K562 (cell line): ENCODE results near the gene GNGT1.

Source experiments
- HNRNPLL ChIP-seq: fragments of 200-400 bp; formaldehyde crosslinking; IDR thresholded peaks from 2 replicates; pipeline ENCODE4 v1.6.1; 2017; ENCODE audit warnings: low read length, low read depth, mild to moderate bottlenecking; ENCODE audit not compliant: poor library complexity, severe bottlenecking
- MCM2 ChIP-seq: fragments of 450-650 bp; IDR thresholded peaks from 2 replicates; pipeline ENCODE4 v1.6.1; 2017; ENCODE audit warnings: low read depth, mild to moderate bottlenecking
- POLR2AphosphoS5 ChIP-seq: IDR thresholded peaks from 2 replicates; pipeline ENCODE4 v1.6.1; 2011; ENCODE audit warnings: mild to moderate bottlenecking, low read depth, low read length, moderate library complexity; ENCODE audit not compliant: control insufficient read depth, insufficient read depth
- SP2 ChIP-seq: IDR thresholded peaks from 2 replicates; pipeline ENCODE4 v1.6.1; 2011; ENCODE audit warnings: mild to moderate bottlenecking, low read depth, low read length, moderate library complexity; ENCODE audit not compliant: poor library complexity, severe bottlenecking; ENCODE audit errors: extremely low read depth
- SRF ChIP-seq, 2 experiments: fragments of 250-450, 450-650 bp in 1 of 2; sonication (Bioruptor Pico) in 1 of 2; sonication (generic) in 1 of 2; formaldehyde crosslinking; IDR thresholded peaks; 2 replicates each; pipeline versions ENCODE4 v1.5.0 to v1.5.1; 2020 to 2022; ENCODE audit warnings: mild to moderate bottlenecking in 1 of 2, missing genetic modification reagents in 1 of 2
- TAF1 ChIP-seq: IDR thresholded peaks from 2 replicates; pipeline ENCODE4 v1.6.1; 2011; ENCODE audit warnings: mild to moderate bottlenecking, low read length, moderate library complexity; ENCODE audit not compliant: insufficient read depth, control insufficient read depth, severe bottlenecking; ENCODE audit errors: extremely low read depth
- TF ChIP-seq, protein P1 (sequence below), 3 experiments: IDR thresholded peaks in 2 of 3; conservative IDR thresholded peaks in 1 of 3; 2 replicates each; pipeline ENCODE4 v1.5.1; 2011 to 2012; ENCODE audit warnings: low read length in 3 of 3, mild to moderate bottlenecking in 3 of 3, control low read depth in 2 of 3, improper control_type of control experiment in 1 of 3, inconsistent platforms in 1 of 3, low read depth in 1 of 3, mixed read lengths in 1 of 3, moderate library complexity in 1 of 3; ENCODE audit not compliant: insufficient read depth in 2 of 3
- TF ChIP-seq, protein P2 (sequence below): fragments of 250-450 bp; sonication (Bioruptor Pico); IDR thresholded peaks from 2 replicates; pipeline ENCODE4 v1.8.0; 2022; ENCODE audit warnings: inconsistent platforms
- TF ChIP-seq, protein P3 (sequence below): fragments of 250-450 bp; sonication (Bioruptor Pico); IDR thresholded peaks from 2 replicates; pipeline ENCODE4 v1.4.0; 2020; ENCODE audit warnings: mild to moderate bottlenecking, moderate library complexity

DNA sequence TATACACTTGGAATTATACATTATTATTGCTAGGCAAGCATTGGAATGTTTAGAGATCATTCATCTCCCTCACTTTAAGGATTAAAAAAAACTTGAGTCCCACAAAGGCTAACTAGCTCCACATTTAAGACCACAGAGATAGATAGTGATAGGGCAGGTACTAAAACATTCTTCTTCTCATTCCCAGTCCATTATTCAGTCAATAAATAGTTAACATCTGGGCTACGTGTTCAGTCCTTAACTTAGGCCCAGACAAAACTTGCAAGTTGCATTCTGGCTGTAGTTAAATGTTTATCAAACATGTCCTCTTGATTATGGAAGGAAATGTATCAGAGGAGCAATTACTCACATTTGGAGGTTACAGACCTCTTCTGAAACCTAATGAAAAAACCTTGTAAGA, 17.6 kb downstream of the GNGT1 start:
- TF ChIP-seq, protein P1, sequence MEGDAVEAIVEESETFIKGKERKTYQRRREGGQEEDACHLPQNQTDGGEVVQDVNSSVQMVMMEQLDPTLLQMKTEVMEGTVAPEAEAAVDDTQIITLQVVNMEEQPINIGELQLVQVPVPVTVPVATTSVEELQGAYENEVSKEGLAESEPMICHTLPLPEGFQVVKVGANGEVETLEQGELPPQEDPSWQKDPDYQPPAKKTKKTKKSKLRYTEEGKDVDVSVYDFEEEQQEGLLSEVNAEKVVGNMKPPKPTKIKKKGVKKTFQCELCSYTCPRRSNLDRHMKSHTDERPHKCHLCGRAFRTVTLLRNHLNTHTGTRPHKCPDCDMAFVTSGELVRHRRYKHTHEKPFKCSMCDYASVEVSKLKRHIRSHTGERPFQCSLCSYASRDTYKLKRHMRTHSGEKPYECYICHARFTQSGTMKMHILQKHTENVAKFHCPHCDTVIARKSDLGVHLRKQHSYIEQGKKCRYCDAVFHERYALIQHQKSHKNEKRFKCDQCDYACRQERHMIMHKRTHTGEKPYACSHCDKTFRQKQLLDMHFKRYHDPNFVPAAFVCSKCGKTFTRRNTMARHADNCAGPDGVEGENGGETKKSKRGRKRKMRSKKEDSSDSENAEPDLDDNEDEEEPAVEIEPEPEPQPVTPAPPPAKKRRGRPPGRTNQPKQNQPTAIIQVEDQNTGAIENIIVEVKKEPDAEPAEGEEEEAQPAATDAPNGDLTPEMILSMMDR (IDR thresholded peaks at IDR 0.05 in 2 of 3, conservative IDR thresholded peaks at IDR 0.05 in 1 of 3; ENCODE audit: insufficient read depth in 2 of 3, low read depth in 1 of 3, low read length in 3 of 3) = no peak
- TF ChIP-seq, protein P2, sequence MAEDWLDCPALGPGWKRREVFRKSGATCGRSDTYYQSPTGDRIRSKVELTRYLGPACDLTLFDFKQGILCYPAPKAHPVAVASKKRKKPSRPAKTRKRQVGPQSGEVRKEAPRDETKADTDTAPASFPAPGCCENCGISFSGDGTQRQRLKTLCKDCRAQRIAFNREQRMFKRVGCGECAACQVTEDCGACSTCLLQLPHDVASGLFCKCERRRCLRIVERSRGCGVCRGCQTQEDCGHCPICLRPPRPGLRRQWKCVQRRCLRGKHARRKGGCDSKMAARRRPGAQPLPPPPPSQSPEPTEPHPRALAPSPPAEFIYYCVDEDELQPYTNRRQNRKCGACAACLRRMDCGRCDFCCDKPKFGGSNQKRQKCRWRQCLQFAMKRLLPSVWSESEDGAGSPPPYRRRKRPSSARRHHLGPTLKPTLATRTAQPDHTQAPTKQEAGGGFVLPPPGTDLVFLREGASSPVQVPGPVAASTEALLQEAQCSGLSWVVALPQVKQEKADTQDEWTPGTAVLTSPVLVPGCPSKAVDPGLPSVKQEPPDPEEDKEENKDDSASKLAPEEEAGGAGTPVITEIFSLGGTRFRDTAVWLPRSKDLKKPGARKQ = no peak
- TF ChIP-seq SP2 (no peak), MCM2 (no peak), TAF1 (no peak), HNRNPLL (no peak), SRF (CRISPR knock-in tag; IDR thresholded peaks at IDR 0.05) (no peak), POLR2AphosphoS5 (no peak)
- TF ChIP-seq, protein P3, sequence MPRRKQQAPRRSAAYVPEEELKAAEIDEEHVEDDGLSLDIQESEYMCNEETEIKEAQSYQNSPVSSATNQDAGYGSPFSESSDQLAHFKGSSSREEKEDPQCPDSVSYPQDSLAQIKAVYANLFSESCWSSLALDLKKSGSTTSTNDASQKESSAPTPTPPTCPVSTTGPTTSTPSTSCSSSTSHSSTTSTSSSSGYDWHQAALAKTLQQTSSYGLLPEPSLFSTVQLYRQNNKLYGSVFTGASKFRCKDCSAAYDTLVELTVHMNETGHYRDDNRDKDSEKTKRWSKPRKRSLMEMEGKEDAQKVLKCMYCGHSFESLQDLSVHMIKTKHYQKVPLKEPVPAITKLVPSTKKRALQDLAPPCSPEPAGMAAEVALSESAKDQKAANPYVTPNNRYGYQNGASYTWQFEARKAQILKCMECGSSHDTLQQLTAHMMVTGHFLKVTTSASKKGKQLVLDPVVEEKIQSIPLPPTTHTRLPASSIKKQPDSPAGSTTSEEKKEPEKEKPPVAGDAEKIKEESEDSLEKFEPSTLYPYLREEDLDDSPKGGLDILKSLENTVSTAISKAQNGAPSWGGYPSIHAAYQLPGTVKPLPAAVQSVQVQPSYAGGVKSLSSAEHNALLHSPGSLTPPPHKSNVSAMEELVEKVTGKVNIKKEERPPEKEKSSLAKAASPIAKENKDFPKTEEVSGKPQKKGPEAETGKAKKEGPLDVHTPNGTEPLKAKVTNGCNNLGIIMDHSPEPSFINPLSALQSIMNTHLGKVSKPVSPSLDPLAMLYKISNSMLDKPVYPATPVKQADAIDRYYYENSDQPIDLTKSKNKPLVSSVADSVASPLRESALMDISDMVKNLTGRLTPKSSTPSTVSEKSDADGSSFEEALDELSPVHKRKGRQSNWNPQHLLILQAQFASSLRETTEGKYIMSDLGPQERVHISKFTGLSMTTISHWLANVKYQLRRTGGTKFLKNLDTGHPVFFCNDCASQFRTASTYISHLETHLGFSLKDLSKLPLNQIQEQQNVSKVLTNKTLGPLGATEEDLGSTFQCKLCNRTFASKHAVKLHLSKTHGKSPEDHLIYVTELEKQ (CRISPR knock-in tag) = no peak
